ENCODE data around the gene MORC2. TPM values are rescaled to one million over a fixed set of nuclear protein-coding genes. Genes with fewer than 3 reads are reported as not detected.

MORC2 gene
- total RNA-seq, 1 experiment from 2014 or later = 25.4 TPM

DNA sequence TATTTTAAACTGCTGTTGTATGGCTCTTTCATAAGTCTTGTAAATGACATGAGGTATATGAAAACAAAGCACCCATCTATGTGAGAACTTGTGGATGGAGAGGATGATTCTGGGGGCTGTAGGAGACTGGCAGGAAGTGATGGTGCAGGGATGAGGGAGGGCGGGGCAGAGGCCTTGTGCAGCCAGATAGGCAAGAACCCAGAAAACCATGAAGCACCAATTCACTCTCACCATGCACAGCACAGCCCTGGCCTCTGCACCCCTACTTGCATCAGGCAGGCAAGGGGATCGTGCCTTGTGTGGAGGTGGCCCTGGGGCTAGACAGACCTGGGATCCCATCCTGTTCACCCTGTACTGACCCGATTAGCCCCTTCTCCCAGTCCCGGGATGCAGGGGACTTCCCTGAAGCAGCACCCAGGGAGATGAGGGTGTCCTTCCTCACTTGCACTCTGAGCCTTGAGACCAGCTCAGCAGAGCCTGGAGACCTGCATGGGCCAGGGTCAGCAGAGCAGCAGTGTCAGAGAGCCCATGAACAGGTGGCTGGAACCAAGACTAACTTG, 85.5 kb downstream of the MORC2 start:
- ChIA-PET CTCF (no interaction called here), RAD21 (ENCODE audit: low non-redundant PET in 1 of 2, low total read pairs in 2 of 2, uncharacterized antibody in 2 of 2, unreplicated experiment in 2 of 2) (no interaction called here), POLR2A (no interaction called here)
- no peaks in the 10 kb centered on the region for H3K27me3 ChIP-seq (ENCODE audit: insufficient read depth, low read length)
- DNase-seq (ENCODE audit: low read depth, low spot score) (no peak), ATAC-seq (no peak)
- H3K4me1 ChIP-seq (ENCODE audit: control insufficient read depth in 1 of 2, insufficient read depth in 2 of 2, low read length in 2 of 2) = peaks cover 9 to 16% of the 10 kb centered on the region in 2 experiments
- H3K9ac ChIP-seq (ENCODE audit: low read length) = no peak overlapping the region
- BruUV-seq (replicated peaks) = no TSS peak
- TF ChIP-seq JUND (IDR thresholded peaks at IDR 0.05) = no peak
- no peak for TF ChIP-seq ZNF274 (IDR thresholded peaks at IDR 0.05; ENCODE audit: low read depth, low read length)
- no peak for TF ChIP-seq ELF1 (IDR thresholded peaks at IDR 0.05; ENCODE audit: borderline replicate concordance, low read depth)
- TF ChIP-seq YY1 (IDR thresholded peaks at IDR 0.05; ENCODE audit: extremely low read depth, insufficient replicate concordance, low read depth, low read length) = no peak
- TF ChIP-seq EZH2 (IDR thresholded peaks at IDR 0.05) = no peak
- no peak for TF ChIP-seq POLR2AphosphoS5 (IDR thresholded peaks at IDR 0.05; ENCODE audit: low read depth, low read length)
- TF ChIP-seq, protein P1, sequence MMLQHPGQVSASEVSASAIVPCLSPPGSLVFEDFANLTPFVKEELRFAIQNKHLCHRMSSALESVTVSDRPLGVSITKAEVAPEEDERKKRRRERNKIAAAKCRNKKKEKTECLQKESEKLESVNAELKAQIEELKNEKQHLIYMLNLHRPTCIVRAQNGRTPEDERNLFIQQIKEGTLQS (IDR thresholded peaks at IDR 0.05) = no peak
- TF ChIP-seq, protein P2, sequence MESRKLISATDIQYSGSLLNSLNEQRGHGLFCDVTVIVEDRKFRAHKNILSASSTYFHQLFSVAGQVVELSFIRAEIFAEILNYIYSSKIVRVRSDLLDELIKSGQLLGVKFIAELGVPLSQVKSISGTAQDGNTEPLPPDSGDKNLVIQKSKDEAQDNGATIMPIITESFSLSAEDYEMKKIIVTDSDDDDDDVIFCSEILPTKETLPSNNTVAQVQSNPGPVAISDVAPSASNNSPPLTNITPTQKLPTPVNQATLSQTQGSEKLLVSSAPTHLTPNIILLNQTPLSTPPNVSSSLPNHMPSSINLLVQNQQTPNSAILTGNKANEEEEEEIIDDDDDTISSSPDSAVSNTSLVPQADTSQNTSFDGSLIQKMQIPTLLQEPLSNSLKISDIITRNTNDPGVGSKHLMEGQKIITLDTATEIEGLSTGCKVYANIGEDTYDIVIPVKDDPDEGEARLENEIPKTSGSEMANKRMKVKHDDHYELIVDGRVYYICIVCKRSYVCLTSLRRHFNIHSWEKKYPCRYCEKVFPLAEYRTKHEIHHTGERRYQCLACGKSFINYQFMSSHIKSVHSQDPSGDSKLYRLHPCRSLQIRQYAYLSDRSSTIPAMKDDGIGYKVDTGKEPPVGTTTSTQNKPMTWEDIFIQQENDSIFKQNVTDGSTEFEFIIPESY (IDR thresholded peaks at IDR 0.05; ENCODE audit: extremely low read depth, insufficient replicate concordance, low read length) = no peak
- TF ChIP-seq RAD21 (IDR thresholded peaks at IDR 0.05; ENCODE audit: low read depth) = no peak
- no peak for TF ChIP-seq EGR1 (IDR thresholded peaks at IDR 0.05; ENCODE audit: low read depth)
- TF ChIP-seq FOSL1 (IDR thresholded peaks at IDR 0.05; ENCODE audit: low read depth) = no peak
- TF ChIP-seq, protein P3, sequence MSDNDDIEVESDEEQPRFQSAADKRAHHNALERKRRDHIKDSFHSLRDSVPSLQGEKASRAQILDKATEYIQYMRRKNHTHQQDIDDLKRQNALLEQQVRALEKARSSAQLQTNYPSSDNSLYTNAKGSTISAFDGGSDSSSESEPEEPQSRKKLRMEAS (IDR thresholded peaks at IDR 0.05) = no peak
- TF ChIP-seq, protein P4, sequence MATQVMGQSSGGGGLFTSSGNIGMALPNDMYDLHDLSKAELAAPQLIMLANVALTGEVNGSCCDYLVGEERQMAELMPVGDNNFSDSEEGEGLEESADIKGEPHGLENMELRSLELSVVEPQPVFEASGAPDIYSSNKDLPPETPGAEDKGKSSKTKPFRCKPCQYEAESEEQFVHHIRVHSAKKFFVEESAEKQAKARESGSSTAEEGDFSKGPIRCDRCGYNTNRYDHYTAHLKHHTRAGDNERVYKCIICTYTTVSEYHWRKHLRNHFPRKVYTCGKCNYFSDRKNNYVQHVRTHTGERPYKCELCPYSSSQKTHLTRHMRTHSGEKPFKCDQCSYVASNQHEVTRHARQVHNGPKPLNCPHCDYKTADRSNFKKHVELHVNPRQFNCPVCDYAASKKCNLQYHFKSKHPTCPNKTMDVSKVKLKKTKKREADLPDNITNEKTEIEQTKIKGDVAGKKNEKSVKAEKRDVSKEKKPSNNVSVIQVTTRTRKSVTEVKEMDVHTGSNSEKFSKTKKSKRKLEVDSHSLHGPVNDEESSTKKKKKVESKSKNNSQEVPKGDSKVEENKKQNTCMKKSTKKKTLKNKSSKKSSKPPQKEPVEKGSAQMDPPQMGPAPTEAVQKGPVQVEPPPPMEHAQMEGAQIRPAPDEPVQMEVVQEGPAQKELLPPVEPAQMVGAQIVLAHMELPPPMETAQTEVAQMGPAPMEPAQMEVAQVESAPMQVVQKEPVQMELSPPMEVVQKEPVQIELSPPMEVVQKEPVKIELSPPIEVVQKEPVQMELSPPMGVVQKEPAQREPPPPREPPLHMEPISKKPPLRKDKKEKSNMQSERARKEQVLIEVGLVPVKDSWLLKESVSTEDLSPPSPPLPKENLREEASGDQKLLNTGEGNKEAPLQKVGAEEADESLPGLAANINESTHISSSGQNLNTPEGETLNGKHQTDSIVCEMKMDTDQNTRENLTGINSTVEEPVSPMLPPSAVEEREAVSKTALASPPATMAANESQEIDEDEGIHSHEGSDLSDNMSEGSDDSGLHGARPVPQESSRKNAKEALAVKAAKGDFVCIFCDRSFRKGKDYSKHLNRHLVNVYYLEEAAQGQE (IDR thresholded peaks at IDR 0.05; ENCODE audit: low read depth) = no peak
- no peak for TF ChIP-seq SRF (IDR thresholded peaks at IDR 0.05; ENCODE audit: low read depth)
- TF ChIP-seq ZFX (IDR thresholded peaks at IDR 0.05) = no peak
- TF ChIP-seq TCF7L2 (IDR thresholded peaks at IDR 0.05; ENCODE audit: borderline replicate concordance, extremely low read depth, insufficient read depth, insufficient read length) = no peak
- TF ChIP-seq SIN3A (IDR thresholded peaks at IDR 0.05; ENCODE audit: low read depth) = no peak
- no peak for TF ChIP-seq CEBPB (IDR thresholded peaks at IDR 0.05; ENCODE audit: low read depth)
- no peaks in the 10 kb centered on the region for H3K9me3 ChIP-seq (ENCODE audit: control insufficient read depth in 1 of 2, insufficient read depth in 1 of 2, low read depth in 1 of 2, low read length in 2 of 2)
- intact Hi-C loops (cut with micrococcal nuclease) = no loop called here
- no peak overlapping the region for H3K4me3 ChIP-seq (replicated peaks in 1 of 2; ENCODE audit: low read depth in 1 of 2, low read length in 2 of 2)
- no peaks in the 10 kb centered on the region for H3K36me3 ChIP-seq (ENCODE audit: control insufficient read depth in 1 of 2, insufficient read depth in 2 of 2, low read length in 2 of 2)
- no peaks in the 10 kb centered on the region for H3K9me2 ChIP-seq (ENCODE audit: insufficient read depth)
- H4K20me1 ChIP-seq (ENCODE audit: insufficient read depth) = no peaks in the 10 kb centered on the region
- H3K27ac ChIP-seq (ENCODE audit: low read depth, low read length) = no peak overlapping the region
- no peak overlapping the region for H2AFZ ChIP-seq (ENCODE audit: low read depth, low read length, poor library complexity, severe bottlenecking)
- H3K4me2 ChIP-seq (ENCODE audit: low read length) = no peak overlapping the region
- H3K79me2 ChIP-seq (ENCODE audit: insufficient read depth, low read length) = no peaks in the 10 kb centered on the region
